Head of caudate nucleus (tissue), 42 donors: ENCODE results near the gene TMEM163.
"Not testable (repeated sequence)": the region's sequence is repeated elsewhere in the genome, so short reads cannot be mapped to it uniquely, and the experiment has no call there.

Experiments used
- DNase-seq, 42 donors: peaks; one replicate each; pipeline versions ENCODE4 v3.0.0 to v3.0.0-alpha.2; 2020 to 2021; ENCODE audit warnings: mixed read lengths in 7 of 42
- intact Hi-C: fragments of 100-400 bp; cut with DNase I; formaldehyde crosslinking; loops from one replicate; pipeline ENCODE4 v1.15.0; 2022

Gene TMEM163

DNA sequence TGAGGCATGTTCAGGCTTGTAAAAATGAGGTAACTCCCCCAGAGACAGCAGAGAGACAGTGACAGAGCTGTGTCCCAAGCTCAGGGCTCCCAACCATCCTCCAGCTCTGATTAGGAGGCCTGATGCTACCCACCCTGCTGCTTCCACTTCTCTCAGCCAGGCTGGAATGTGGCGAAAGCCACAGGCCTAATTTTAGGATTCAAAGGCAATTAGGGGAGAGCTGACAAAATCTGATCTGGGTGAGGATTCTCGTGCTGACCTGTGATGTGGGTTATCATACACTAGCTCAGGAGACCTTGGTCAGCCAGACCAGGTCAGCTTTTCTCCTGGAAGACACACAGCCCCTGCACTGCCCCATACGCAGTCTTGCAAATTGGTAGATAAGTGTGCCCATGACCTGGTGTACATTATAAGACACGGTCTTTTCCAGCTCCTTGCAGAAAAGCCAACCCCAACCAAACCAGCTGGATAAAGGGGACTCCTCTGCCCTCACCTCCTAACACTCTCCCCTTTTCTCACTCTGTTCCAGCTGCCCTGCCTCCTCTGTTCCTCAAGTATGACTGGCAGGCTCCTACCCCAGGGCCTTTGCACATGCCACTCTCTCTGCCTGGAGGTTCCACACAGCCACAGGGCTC, 239.0 kb downstream of the TMEM163 start:
- peak in 2 of 42 donors; percentile 25 for DNase-seq
- intact Hi-C loops = no loop called here

GRCh38 chr2:134476982-134477381, 241.8 kb downstream of the TMEM163 start:
- intact Hi-C loops = not testable (repeated sequence)
- DNase-seq = peak in 2 of 42 donors; percentile 3 to 13

- intact Hi-C loops = no loop called here
These were observed 248.1 kb downstream of the TMEM163 start for GRCh38 chr2:134470561-134471168.

DNA sequence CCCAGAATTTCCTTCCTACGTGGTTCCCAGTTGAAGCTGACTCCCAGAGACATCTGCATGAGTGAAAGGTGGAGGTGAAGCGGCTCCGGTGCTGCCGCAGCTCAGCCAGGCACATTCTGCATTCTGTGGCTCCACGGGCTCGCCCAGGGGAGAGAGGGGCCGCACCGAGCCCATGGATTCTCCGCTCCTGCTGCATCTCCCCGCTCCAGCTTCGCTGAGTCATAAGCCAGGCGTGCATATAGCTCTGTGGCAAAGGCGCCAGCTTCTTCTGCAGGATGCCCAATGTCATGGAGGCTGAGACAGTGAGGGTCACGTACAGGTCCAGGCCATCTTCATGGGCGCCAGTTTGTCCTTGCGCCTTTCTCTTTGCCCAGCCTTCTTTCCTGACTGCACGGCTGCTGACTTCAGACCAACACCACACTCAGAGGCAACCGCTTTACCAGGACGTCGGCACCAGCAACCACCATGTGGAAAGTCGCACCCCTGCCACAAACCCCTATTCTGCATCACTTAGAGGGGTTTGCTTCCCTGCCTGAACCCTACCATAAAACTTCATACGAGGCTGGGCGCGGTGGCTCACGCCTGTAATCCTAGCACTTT, 249.2 kb downstream of the TMEM163 start:
- DNase-seq = peak in 2 of 42 donors; percentile 14 to 34
- intact Hi-C loops = no loop called here

More at GRCh38 chr2:134470561-134471168, 248.1 kb downstream of the TMEM163 start:
- peak in 2 of 42 donors; percentile 16 to 17 for DNase-seq

GRCh38 chr2:134468776-134469175, 250.0 kb downstream of the TMEM163 start:
- peak in 1 of 42 donors; percentile 13 for DNase-seq
- intact Hi-C loops = no loop called here

- peak in 2 of 42 donors; percentile 18 to 26 for DNase-seq
- intact Hi-C loops = no loop called here
These were observed 250.6 kb downstream of the TMEM163 start for GRCh38 chr2:134468164-134468563.

- DNase-seq = peak in 28 of 42 donors; percentile 14 to 72 (median 52)
- intact Hi-C loops = no loop called here
These were observed 252.7 kb downstream of the TMEM163 start for GRCh38 chr2:134466141-134466540.

DNA sequence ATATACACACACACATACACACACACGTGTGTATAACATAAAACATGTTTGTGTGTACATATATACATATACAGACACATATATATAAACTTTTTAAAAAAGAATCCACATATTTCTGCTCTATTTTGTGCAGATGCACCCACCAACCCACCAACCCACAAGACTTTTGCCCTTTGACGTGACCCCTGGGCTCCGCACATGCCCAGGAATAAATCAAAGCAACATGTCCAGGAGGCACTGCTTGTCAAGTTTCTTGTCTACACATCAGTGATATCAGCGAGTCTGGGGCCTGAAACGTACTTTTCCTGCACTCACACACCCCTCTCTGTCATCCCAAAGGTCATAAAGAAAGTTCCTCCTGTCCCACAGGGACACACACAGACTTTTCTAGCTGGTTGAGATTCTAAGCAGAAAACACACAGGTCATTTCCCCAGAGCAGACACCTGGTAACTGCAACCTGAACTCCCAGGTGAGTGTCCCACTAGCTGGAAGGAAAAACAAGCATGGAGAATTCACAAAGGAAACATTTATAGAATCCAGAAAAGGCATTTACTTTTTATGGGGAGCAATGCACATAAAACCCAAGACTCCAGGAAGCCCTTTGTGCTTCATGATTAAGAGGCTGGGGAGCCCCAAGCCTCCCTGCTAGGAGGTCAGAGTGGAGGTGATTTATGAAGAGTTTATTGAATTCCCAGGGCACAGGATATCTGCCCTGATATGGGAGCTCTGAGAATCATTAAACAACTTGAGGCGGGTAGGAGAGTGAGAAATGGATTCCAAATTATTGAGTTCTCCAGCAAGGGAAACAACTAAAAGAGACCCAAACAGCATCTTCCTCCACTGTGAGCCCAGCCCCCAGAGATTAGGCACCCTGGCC, 253.3 kb downstream of the TMEM163 start:
- peak in 4 of 42 donors; percentile 6 to 24 (median 20) for DNase-seq
- intact Hi-C loops = no loop called here

- intact Hi-C loops = no loop called here
- DNase-seq = peak in 4 of 42 donors; percentile 3 to 24 (median 20)
These were observed 255.1 kb downstream of the TMEM163 start for GRCh38 chr2:134463699-134464022.

GRCh38 chr2:134462791-134463698, 255.8 kb downstream of the TMEM163 start:
- intact Hi-C loops = no loop called here
- peak in 6 of 42 donors; percentile 2 to 25 (median 16) for DNase-seq

- intact Hi-C loops = no loop called here
- peak in 2 of 42 donors; percentile 9 to 21 for DNase-seq
These were observed 256.5 kb downstream of the TMEM163 start for GRCh38 chr2:134462275-134462674.

- intact Hi-C loops = no loop called here
- peak in 4 of 42 donors; percentile 9 to 23 (median 20) for DNase-seq
These were observed 257.3 kb downstream of the TMEM163 start for GRCh38 chr2:134461511-134461910.

DNA sequence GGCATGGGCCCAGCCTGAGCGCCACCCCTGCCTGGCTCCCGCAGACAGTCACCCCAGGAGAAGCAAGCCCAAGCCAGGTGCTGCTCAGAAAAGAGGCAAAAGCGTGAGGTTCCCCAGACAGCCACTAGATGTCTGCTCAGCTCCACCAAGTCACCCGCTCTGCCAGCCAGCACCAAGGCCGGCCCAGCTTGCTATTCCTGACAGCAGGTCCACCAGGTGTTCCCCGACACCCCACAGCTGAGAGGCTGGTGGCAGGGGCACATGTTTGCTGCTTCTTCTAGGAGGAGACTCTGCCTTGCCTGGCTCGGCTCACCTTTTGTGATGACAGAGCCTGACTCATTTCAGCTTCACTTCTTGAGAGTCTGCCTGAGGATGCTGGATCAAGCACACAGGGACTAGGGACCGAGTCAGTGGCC, 258.2 kb downstream of the TMEM163 start:
- peak; percentile 50 to 93 (median 74) for DNase-seq
- intact Hi-C loops = no loop called here

GRCh38 chr2:134459706-134460406, 258.9 kb downstream of the TMEM163 start:
- DNase-seq = no peak
- intact Hi-C loops = loop anchor here (10.0 kb wide), 1 partner anchor 445 kb away; no protein-coding TSS in a partner anchor

DNA sequence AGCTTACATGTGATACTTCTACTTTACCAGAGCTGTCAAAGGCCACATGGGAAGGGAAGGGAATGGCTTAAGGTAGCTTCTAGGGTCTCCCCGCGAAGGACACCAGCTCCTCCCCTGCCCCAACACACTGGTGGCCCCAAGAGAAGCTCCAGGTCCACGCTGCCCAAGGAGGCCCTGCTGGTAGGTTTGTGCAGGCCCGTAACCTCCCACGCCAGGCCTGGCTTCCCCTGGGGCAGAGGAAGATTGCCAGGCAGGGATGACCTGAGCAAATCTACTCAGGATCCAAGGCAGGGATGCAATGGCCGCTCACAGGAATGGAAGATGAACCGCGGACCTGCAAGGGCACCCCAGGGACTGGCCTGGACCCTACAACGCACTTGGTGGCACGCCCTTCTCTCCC, 259.9 kb downstream of the TMEM163 start:
- no peak for DNase-seq
- intact Hi-C loops = loop anchor here (10.0 kb wide), 1 partner anchor 446 kb away; no protein-coding TSS in a partner anchor

GRCh38 chr2:134458473-134458853, 260.3 kb downstream of the TMEM163 start:
- intact Hi-C loops = loop anchor here (10.0 kb wide), 1 partner anchor 446 kb away; no protein-coding TSS in a partner anchor

GRCh38 chr2:134457765-134458472, 260.9 kb downstream of the TMEM163 start:
- DNase-seq = peak in 1 of 42 donors; percentile 10
- intact Hi-C loops = loop anchor here (10.0 kb wide), 1 partner anchor 447 kb away; no protein-coding TSS in a partner anchor

More at GRCh38 chr2:134458473-134458853, 260.3 kb downstream of the TMEM163 start:
- no peak for DNase-seq
